ENCODE results near the gene ACOT11.

- no peak for TF ChIP-seq SIN3A (IDR thresholded peaks at IDR 0.05; ENCODE audit: borderline replicate concordance, insufficient read depth, low read length)
- no peak for TF ChIP-seq POLR2AphosphoS5 (IDR thresholded peaks at IDR 0.05; ENCODE audit: low read depth, low read length)
- TF ChIP-seq REST (IDR thresholded peaks at IDR 0.05; ENCODE audit: insufficient read depth in 1 of 2, low read depth in 2 of 2, low read length in 2 of 2): no peak
- TF ChIP-seq TAF1 (IDR thresholded peaks at IDR 0.05; ENCODE audit: borderline replicate concordance, insufficient read depth, low read length): no peak
These were observed 93.1 kb downstream of the ACOT11 start, which contains the start of gene MROH7 for GRCh38 chr1:54640863-54641836.

Measured in PFSK-1 (cell line).